Measurements from ENCODE around the gene MRPS22. TPM values are rescaled to one million over a fixed set of nuclear protein-coding genes. Genes with fewer than 3 reads are reported as not detected.

The MRPS22 gene
- total and polyA plus RNA-seq, 5 donors from 2014 or later, result 29.8 to 55.2 (median 45.7) TPM

GRCh38 chr3:139301654-139302053, 42.2 kb upstream of the MRPS22 start:
- DNase-seq (no peak), ATAC-seq (ENCODE audit: low read depth in 2 of 2) (no peak)
- H3K27me3 ChIP-seq (ENCODE audit: control insufficient read depth, insufficient read depth, low read length), result no peaks in the 10 kb centered on the region
- Mint-ChIP-seq H3K4me3 (no peak overlapping the region), H3K27me3 (no peaks in the 10 kb centered on the region), H3K27ac (no peak overlapping the region), H3K36me3 (no peaks in the 10 kb centered on the region), H3K4me1 (no peaks in the 10 kb centered on the region), H3K9me3 (no peaks in the 10 kb centered on the region)
- no peaks in the 10 kb centered on the region for H3K4me1 ChIP-seq (ENCODE audit: control insufficient read depth, insufficient read depth, low read length, poor library complexity, severe bottlenecking)
- no peak overlapping the region for H3K27ac ChIP-seq (ENCODE audit: insufficient read depth, low read length, poor library complexity, severe bottlenecking)
- H3K4me3 ChIP-seq (ENCODE audit: low read depth, low read length), result no peak overlapping the region
- no peaks in the 10 kb centered on the region for H3K9me3 ChIP-seq (ENCODE audit: control insufficient read depth in 2 of 2, low read length in 2 of 2)
- no peaks in the 10 kb centered on the region for H3K36me3 ChIP-seq (ENCODE audit: control insufficient read depth, insufficient read depth, low read length)

GRCh38 chr3:139302084-139302800, 41.6 kb upstream of the MRPS22 start:
- DNase-seq (no peak), ATAC-seq (ENCODE audit: low read depth in 2 of 2) (no peak)
- H3K9me3 ChIP-seq (ENCODE audit: control insufficient read depth in 2 of 2, low read length in 2 of 2), result no peaks in the 10 kb centered on the region
- no peaks in the 10 kb centered on the region for H3K36me3 ChIP-seq (ENCODE audit: control insufficient read depth, insufficient read depth, low read length)
- peak overlapping the region in 1 of 3 donors; percentile 73 for H3K27ac Mint-ChIP-seq
- no peaks in the 10 kb centered on the region for H3K36me3 Mint-ChIP-seq
- no peak overlapping the region for H3K4me3 ChIP-seq (ENCODE audit: low read depth, low read length)
- no peaks in the 10 kb centered on the region for H3K4me1 Mint-ChIP-seq
- no peak overlapping the region for H3K27ac ChIP-seq (ENCODE audit: insufficient read depth, low read length, poor library complexity, severe bottlenecking)
- no peak overlapping the region for H3K4me3 Mint-ChIP-seq
- H3K4me1 ChIP-seq (ENCODE audit: control insufficient read depth, insufficient read depth, low read length, poor library complexity, severe bottlenecking), result no peaks in the 10 kb centered on the region
- H3K9me3 Mint-ChIP-seq, result no peaks in the 10 kb centered on the region
- no peaks in the 10 kb centered on the region for H3K27me3 ChIP-seq (ENCODE audit: control insufficient read depth, insufficient read depth, low read length)
- no peaks in the 10 kb centered on the region for H3K27me3 Mint-ChIP-seq

- H3K27me3 Mint-ChIP-seq, result no peaks in the 10 kb centered on the region
- H3K27me3 ChIP-seq (ENCODE audit: control insufficient read depth, insufficient read depth, low read length), result no peaks in the 10 kb centered on the region
- no peak overlapping the region for H3K4me3 ChIP-seq (ENCODE audit: low read depth, low read length)
- H3K27ac ChIP-seq (ENCODE audit: insufficient read depth, low read length, poor library complexity, severe bottlenecking), result no peak overlapping the region
- no peak overlapping the region for H3K27ac Mint-ChIP-seq
- H3K4me1 ChIP-seq (ENCODE audit: control insufficient read depth, insufficient read depth, low read length, poor library complexity, severe bottlenecking), result no peaks in the 10 kb centered on the region
- no peak overlapping the region for H3K4me3 Mint-ChIP-seq
- ATAC-seq (ENCODE audit: low read depth in 2 of 2), result no peak
- no peak for DNase-seq
- H3K36me3 Mint-ChIP-seq, result no peaks in the 10 kb centered on the region
- peaks cover 0 to 1% (median 0%) of the 10 kb centered on the region in 7 donors for H3K9me3 Mint-ChIP-seq
- H3K4me1 Mint-ChIP-seq, result no peaks in the 10 kb centered on the region
- H3K9me3 ChIP-seq (ENCODE audit: control insufficient read depth in 2 of 2, low read length in 2 of 2), result no peaks in the 10 kb centered on the region
- no peaks in the 10 kb centered on the region for H3K36me3 ChIP-seq (ENCODE audit: control insufficient read depth, insufficient read depth, low read length)
Observed at GRCh38 chr3:139302801-139303113, 41.1 kb upstream of the MRPS22 start.

- no peaks in the 10 kb centered on the region for H3K4me1 Mint-ChIP-seq
- DNase-seq, result no peak
- no peak for ATAC-seq (ENCODE audit: low read depth in 2 of 2)
- Histone ChIP-seq H3K27me3 (ENCODE audit: control insufficient read depth, insufficient read depth, low read length) (no peaks in the 10 kb centered on the region), H3K9me3 (ENCODE audit: control insufficient read depth in 2 of 2, low read length in 2 of 2) (no peaks in the 10 kb centered on the region), H3K4me1 (ENCODE audit: control insufficient read depth, insufficient read depth, low read length, poor library complexity, severe bottlenecking) (no peaks in the 10 kb centered on the region), H3K27ac (ENCODE audit: insufficient read depth, low read length, poor library complexity, severe bottlenecking) (no peak overlapping the region), H3K36me3 (ENCODE audit: control insufficient read depth, insufficient read depth, low read length) (no peaks in the 10 kb centered on the region), H3K4me3 (ENCODE audit: low read depth, low read length) (no peak overlapping the region)
- H3K36me3 Mint-ChIP-seq, result no peaks in the 10 kb centered on the region
- peaks cover 0 to 1% (median 0%) of the 10 kb centered on the region in 7 donors for H3K9me3 Mint-ChIP-seq
- no peak overlapping the region for H3K27ac Mint-ChIP-seq
- H3K4me3 Mint-ChIP-seq, result no peak overlapping the region
- no peaks in the 10 kb centered on the region for H3K27me3 Mint-ChIP-seq
Observed at GRCh38 chr3:139303216-139303615, 40.6 kb upstream of the MRPS22 start.

- Histone ChIP-seq H3K4me1 (ENCODE audit: control insufficient read depth, insufficient read depth, low read length, poor library complexity, severe bottlenecking) (no peaks in the 10 kb centered on the region), H3K4me3 (ENCODE audit: low read depth, low read length) (no peak overlapping the region), H3K9me3 (ENCODE audit: control insufficient read depth in 2 of 2, low read length in 2 of 2) (no peaks in the 10 kb centered on the region), H3K36me3 (ENCODE audit: control insufficient read depth, insufficient read depth, low read length) (no peaks in the 10 kb centered on the region), H3K27me3 (ENCODE audit: control insufficient read depth, insufficient read depth, low read length) (no peaks in the 10 kb centered on the region), H3K27ac (ENCODE audit: insufficient read depth, low read length, poor library complexity, severe bottlenecking) (no peak overlapping the region)
- H3K9me3 Mint-ChIP-seq, result peaks cover 0 to 3% (median 0%) of the 10 kb centered on the region in 7 donors
- ATAC-seq (ENCODE audit: low read depth in 2 of 2) (no peak), DNase-seq (no peak)
- no peaks in the 10 kb centered on the region for H3K4me1 Mint-ChIP-seq
- no peak overlapping the region for H3K27ac Mint-ChIP-seq
- H3K4me3 Mint-ChIP-seq, result no peak overlapping the region
- no peaks in the 10 kb centered on the region for H3K36me3 Mint-ChIP-seq
- no peaks in the 10 kb centered on the region for H3K27me3 Mint-ChIP-seq
Observed at GRCh38 chr3:139304383-139304782, 39.4 kb upstream of the MRPS22 start.

GRCh38 chr3:139306078-139306477, 37.7 kb upstream of the MRPS22 start:
- DNase-seq (no peak), ATAC-seq (ENCODE audit: low read depth in 2 of 2) (no peak)
- H3K27me3 Mint-ChIP-seq, result no peaks in the 10 kb centered on the region
- Histone ChIP-seq H3K36me3 (ENCODE audit: control insufficient read depth, insufficient read depth, low read length) (no peaks in the 10 kb centered on the region), H3K27me3 (ENCODE audit: control insufficient read depth, insufficient read depth, low read length) (no peaks in the 10 kb centered on the region), H3K27ac (ENCODE audit: insufficient read depth, low read length, poor library complexity, severe bottlenecking) (no peak overlapping the region), H3K9me3 (ENCODE audit: control insufficient read depth in 2 of 2, low read length in 2 of 2) (no peaks in the 10 kb centered on the region), H3K4me3 (ENCODE audit: low read depth, low read length) (no peak overlapping the region), H3K4me1 (ENCODE audit: control insufficient read depth, insufficient read depth, low read length, poor library complexity, severe bottlenecking) (no peaks in the 10 kb centered on the region)
- no peaks in the 10 kb centered on the region for H3K36me3 Mint-ChIP-seq
- no peaks in the 10 kb centered on the region for H3K4me1 Mint-ChIP-seq
- no peak overlapping the region for H3K4me3 Mint-ChIP-seq
- H3K9me3 Mint-ChIP-seq, result peaks cover 0 to 3% (median 0%) of the 10 kb centered on the region in 7 donors
- no peak overlapping the region for H3K27ac Mint-ChIP-seq

- no peak overlapping the region for H3K27ac ChIP-seq (ENCODE audit: insufficient read depth, low read length, poor library complexity, severe bottlenecking)
- no peak for ATAC-seq (ENCODE audit: low read depth in 2 of 2)
- no peaks in the 10 kb centered on the region for H3K36me3 ChIP-seq (ENCODE audit: control insufficient read depth, insufficient read depth, low read length)
- Mint-ChIP-seq H3K36me3 (no peaks in the 10 kb centered on the region), H3K9me3 (peaks cover 0 to 3% (median 0%) of the 10 kb centered on the region in 7 donors), H3K4me1 (no peaks in the 10 kb centered on the region), H3K4me3 (no peak overlapping the region), H3K27ac (no peak overlapping the region), H3K27me3 (no peaks in the 10 kb centered on the region)
- no peak overlapping the region for H3K4me3 ChIP-seq (ENCODE audit: low read depth, low read length)
- no peaks in the 10 kb centered on the region for H3K4me1 ChIP-seq (ENCODE audit: control insufficient read depth, insufficient read depth, low read length, poor library complexity, severe bottlenecking)
- H3K27me3 ChIP-seq (ENCODE audit: control insufficient read depth, insufficient read depth, low read length), result no peaks in the 10 kb centered on the region
- no peaks in the 10 kb centered on the region for H3K9me3 ChIP-seq (ENCODE audit: control insufficient read depth in 2 of 2, low read length in 2 of 2)
- DNase-seq, result no peak
Observed at GRCh38 chr3:139307072-139307491, 36.7 kb upstream of the MRPS22 start.

Data from CD4-positive, CD25-positive, alpha-beta regulatory T cell (primary cell).